GM13976 (cell line): ENCODE measurements around the gene TECTB.

Source experiments
- DNase-seq: peaks from one replicate; pipeline ENCODE4 v3.0.0; 2012; ENCODE audit warnings: low spot score
- in situ Hi-C: fragments of 300-500 bp; cut with MboI; formaldehyde crosslinking; loops from one replicate; pipeline ENCODE4 v1.12.0; 2022; ENCODE audit warnings: low sequenced_read_pairs, mixed read lengths, inconsistent platforms; ENCODE audit not compliant: unreplicated experiment
- TF ChIP-seq, protein P1 (sequence below): IDR thresholded peaks from 2 replicates; pipeline ENCODE4 v1.5.1; 2012; ENCODE audit warnings: borderline replicate concordance, mild to moderate bottlenecking; ENCODE audit not compliant: insufficient read depth; ENCODE audit errors: extremely low read depth, missing control alignments, control extremely low read depth

The TECTB gene

DNA sequence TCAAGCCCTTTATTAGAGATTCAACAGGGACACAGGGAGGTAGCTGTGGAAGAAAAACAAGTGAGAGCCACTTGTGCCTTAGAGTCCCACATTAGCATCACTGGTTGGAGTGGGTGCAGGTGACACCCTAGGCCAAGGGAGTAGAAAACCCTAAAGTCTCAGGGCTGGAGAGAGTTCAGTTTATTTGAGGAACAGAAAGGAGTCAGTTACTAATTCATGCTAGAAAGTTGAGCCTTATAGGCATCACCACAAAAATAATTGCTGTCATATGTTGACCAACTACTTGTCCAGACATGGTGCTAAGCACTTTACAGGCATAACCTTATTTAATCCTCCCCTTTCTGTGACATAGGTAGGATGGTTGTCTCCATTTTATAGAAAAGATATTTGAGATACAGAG is 69.8 kb downstream of the TECTB start:
- no peak for DNase-seq
- in situ Hi-C loops: no loop called here
- TF ChIP-seq, protein P1, sequence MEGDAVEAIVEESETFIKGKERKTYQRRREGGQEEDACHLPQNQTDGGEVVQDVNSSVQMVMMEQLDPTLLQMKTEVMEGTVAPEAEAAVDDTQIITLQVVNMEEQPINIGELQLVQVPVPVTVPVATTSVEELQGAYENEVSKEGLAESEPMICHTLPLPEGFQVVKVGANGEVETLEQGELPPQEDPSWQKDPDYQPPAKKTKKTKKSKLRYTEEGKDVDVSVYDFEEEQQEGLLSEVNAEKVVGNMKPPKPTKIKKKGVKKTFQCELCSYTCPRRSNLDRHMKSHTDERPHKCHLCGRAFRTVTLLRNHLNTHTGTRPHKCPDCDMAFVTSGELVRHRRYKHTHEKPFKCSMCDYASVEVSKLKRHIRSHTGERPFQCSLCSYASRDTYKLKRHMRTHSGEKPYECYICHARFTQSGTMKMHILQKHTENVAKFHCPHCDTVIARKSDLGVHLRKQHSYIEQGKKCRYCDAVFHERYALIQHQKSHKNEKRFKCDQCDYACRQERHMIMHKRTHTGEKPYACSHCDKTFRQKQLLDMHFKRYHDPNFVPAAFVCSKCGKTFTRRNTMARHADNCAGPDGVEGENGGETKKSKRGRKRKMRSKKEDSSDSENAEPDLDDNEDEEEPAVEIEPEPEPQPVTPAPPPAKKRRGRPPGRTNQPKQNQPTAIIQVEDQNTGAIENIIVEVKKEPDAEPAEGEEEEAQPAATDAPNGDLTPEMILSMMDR: no peak
